NCI-H1436 treated with DMSO at 0.1 percent for 48 hours (cell line): ENCODE data around the gene ACAP1.

Experiments
- DNase-seq: peaks from one replicate; lab custom pipeline; 2025; lab: John Stamatoyannopoulos, UW

The ACAP1 gene

GRCh38 chr17:7312432-7313087, 23.8 kb upstream of the ACAP1 start:
- DNase-seq = no peak

DNA sequence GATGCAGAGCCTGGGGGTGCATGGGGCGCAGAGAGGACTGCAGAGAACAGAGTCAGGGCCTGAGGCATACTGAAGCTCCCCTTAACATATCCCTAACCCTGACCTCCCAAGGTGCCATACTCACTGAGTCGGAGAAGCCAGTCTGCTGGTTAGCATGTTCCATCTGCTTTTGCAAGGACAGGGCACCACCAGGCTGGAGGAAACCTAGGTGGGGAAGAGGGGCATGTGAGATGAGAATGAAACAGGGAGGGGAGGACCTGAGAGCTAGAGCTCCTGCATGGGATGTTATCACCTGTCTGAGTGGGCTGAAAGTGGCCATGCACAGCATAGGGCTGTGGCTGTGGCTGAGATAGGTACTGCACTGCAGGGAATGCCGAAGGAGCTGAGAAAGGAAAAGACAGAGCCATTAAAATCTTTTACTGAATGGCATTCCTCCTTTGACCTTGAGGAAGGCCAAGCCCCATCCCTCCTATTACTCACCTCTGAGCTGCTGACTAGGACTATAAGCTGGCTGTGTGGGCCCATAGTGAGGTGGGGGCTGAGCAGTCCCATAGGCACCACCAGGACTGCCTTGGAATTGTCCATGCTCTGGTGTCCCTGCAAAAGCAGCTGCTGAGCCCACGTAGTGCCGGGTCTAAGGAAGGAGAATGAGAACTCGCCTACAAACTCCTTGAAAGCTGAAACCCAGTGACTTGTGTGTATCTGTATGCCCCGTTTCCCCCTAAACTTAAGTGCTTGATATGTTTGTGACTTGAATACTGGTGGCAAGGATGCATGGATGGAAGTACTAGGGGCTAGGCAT, 23.0 kb upstream of the ACAP1 start:
- no peak for DNase-seq

DNA sequence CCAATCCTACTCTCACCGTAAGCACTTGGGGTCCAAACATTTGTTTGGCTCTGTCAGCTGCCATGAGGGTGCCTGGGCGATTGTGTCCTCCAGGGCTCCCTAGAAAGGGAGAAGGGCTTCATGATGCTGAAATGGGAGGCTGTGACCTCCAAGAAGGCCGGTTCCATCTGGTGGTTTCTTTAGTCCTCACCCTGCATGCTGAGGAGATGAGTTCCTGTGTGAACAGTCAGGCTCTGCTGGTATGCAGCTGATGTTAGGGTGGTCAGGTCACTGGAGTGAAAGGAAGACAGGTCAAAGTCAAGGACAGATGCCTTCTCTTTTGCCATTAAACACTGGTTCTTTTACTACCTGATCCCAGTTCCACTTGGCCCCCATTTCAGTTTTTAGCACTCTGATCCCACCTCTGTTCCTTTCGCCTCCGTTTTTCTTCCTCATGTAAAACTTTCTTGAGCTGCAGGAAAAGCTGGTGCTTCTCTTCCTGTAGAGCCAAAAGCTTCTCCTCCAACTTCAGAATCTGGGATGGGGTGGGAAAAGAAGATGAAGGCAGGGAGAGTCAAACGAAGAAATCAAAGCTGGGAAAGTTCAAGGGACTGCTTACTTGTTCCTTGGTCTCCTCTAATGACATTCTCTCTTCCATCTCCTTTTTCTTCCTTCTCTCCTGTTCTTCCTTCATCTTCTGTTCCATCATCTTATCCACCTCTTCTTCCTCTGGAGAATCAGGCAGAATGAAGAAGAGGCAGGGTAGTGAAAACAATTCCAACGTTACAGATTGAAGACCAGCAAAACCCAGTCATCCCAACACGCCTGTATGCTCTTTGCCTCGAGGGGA, 22.2 kb upstream of the ACAP1 start:
- DNase-seq = no peak

DNA sequence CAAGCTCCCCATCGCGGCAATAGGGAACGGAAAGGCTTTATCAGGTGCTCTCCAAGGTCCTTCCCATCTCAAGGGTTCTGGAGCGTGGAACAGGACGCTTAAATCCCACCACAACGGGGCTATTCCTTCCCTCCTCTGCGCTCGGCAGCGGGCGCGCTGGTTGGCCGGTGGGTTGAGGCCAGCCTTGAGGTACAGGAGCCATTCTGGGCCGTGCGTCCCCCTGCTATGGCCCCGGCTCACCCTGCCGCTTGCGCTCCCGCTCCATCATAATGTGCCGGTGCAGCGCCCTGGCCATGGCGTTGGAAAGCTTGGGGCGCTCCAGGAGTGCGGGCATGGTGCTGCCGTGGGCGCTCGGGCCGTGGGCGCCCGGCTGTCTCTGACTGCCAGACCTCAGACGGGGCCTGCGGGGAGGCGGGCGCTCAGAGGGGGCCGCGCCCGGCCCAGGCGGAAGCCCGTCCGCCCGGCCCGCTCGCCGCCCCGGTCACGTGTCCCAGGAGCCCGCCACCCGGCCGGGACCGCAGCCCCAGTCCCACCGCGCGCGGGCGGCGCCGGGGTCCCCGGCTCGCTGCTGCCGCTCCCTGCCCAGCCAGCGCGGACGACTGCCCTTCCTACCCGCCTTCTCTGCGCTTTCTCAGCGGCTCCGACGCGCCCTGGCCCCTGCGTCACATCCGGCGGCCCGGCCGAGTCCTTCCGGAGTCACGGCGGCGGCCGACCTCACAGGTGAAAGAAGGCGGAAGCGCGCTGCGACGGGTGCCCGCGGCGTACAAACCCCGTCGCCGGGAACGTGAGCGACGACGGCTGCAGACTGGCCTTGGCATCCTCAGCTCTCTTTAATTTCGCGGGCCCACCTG, 21.4 kb upstream of the ACAP1 start, which contains the start of gene GPS2:
Gene GPS2, minus strand, starts transcription at position 642 of the 851 bp plus-strand sequence. Its CDS starts 308 bp downstream, at position 334.
- peak; percentile 13 for DNase-seq

- no peak for DNase-seq
These were observed 20.6 kb upstream of the ACAP1 start for GRCh38 chr17:7315570-7316235.

GRCh38 chr17:7317161-7317803, 19.0 kb upstream of the ACAP1 start:
- no peak for DNase-seq

GRCh38 chr17:7318121-7318860, 18.0 kb upstream of the ACAP1 start:
- no peak for DNase-seq

GRCh38 chr17:7321466-7321865, 14.9 kb upstream of the ACAP1 start:
- DNase-seq = no peak

DNA sequence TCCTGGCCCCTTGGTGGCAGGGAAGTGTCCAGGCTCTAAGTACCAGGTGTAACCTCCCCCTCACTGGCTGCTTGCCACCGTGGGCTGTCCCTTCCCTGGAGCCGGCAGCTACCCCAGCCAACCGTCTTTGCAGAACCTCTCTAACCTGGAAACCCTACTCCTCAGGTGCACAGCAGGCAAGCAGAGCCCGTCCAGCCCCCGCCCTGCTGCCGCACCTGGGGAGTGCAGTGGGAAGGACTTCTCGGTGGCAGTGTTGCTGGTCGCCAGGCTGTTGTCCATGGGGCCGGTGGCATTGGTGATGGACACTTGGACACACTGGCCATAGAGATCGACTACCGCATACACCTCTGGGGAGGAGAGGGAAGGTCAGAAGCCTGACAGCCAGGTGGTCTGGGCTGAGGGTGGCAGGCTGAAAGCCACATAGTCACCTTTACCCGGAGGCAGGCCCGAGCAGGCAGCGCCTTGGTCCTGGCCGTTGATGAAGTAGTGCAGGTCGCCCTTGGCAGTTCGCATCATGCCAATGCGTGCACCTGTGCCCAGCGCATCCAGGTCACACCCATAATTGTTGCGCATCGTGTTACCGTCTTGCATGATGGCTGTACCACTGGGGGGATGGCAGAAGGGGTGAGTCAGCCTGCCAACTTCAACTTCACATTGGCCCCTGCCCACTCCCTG, 13.7 kb upstream of the ACAP1 start:
- DNase-seq = no peak

DNA sequence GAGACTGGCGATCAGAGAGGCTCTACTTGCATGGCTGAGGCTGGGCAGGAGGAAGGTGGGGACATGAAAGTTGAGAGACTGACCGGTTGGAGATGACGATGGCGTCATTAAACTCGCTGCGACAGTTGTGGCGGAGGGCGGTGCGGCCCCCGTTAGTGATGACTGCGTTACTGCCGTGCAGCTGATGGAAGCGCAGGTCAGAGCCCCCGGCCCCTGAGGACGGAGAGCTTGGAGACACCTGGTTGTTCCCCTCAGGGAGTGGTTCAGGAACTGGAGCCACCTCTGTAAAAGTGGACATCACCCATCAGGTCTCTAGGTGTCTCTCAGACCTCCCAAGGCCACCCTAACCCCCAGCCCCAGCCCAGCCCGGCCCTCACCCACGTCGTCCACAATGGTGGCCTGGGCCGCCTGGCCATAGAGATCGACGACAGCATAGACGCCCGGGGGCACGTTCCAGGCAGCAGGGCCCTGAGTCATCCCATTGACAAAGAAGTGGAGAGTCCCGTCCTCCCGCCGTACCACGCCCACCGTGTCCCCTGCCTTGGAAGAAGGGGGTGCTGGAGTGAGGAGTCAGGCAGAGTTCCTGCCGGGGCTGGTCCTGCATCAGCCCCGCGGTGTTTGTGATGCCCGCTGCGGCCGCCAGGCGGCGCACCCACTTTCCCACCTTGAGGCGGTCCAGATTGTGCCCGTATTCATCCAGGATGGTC, 12.4 kb upstream of the ACAP1 start:
- no peak for DNase-seq

GRCh38 chr17:7324438-7324779, 11.9 kb upstream of the ACAP1 start:
- no peak for DNase-seq

DNA sequence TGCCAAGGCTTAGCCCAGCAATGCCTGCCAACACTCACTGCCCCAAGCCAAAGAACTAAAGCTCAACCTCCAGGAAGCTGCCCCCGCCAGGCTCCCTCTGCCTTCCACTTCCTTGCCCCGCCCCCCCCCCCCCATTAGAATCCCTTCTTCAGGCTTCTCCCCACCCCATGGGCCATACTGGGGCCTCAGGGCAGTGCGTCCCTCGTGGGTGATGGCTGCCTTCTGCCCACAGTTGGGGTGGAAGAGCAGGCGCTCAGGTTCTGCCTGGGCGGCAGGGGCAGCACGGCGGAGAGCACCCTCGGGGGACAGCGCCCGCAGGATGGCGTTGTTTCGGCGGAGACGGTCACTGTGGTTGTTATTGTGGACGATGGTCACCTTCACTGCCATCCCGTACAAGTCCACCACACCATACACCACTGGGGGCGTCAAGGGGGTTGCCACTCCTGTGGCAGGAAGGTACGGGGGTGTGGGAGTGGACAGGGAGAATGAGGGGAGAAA, 11.2 kb upstream of the ACAP1 start:
- DNase-seq = no peak

- no peak for DNase-seq
These were observed 10.1 kb upstream of the ACAP1 start for GRCh38 chr17:7326186-7326585.

DNA sequence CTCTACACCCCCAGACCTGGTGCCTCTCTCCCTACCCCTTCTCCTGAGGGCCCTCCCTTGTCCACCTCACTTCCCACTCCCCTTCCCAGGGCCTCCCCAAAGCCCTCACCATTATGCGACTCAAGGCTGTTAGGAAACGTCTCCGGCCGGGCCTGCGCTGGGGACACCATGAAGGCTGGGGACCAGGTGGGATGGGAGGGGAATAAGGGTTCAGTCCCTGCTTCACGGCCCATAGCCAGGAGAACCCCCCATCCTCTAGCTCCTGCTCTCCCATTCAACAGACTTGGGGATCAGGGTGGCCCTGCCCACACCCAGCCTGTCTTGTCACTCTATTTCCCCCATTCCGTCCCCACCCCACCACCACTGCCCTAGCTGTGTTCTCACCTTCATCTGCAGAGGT, 9.3 kb upstream of the ACAP1 start:
- no peak for DNase-seq

GRCh38 chr17:7327501-7327900, 8.8 kb upstream of the ACAP1 start:
- DNase-seq = no peak

DNA sequence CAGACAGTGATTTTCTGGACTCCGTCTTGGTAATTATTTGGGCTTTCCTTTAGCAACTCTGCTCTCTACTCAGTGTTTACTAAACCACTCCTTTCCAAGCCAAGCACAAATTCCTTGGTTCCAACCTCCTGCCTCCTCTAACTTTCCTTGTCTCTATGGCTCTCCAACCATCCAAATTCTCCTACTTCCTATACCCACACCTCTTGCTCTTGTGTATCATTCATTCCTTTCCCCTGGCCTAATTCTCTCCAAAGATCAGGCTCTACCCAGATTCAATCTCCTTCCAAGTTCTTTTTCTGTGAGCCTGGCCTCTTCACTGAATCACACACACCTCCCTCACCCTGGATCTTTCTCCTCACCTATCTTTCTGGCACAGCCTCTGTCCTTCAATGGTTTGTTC, 8.3 kb upstream of the ACAP1 start:
- DNase-seq = no peak

DNA sequence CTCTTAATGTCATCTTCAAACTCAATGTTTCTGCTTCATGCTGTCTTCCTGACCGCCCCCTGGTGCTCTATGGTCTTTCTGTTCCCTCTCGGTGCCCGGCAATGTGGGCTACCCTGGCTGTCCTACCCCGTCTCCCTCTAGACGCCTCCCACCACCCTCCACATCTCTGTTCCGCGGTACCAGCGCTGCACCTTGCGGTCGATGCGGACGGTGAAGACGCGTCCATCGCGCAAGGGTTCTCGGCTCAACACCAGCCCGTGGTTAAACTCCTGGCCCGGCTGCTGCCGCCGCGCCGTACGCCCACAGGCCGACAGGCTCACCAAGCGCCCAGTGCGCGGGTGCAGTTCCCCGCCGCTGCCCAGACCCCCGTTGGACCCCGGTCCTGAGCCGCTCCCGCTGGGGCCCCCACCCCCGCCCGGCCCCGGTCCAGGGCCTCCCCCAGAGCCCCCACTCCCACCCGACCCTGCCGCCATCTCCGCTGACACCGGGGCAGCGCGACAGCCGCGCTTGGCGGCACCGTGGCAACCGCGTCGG, 7.4 kb upstream of the ACAP1 start, which contains the start of gene NEURL4:
Gene NEURL4, minus strand, starts transcription at position 496 of the 534 bp plus-strand sequence. Its CDS starts 23 bp downstream, at position 473.
- DNase-seq = no peak

DNA sequence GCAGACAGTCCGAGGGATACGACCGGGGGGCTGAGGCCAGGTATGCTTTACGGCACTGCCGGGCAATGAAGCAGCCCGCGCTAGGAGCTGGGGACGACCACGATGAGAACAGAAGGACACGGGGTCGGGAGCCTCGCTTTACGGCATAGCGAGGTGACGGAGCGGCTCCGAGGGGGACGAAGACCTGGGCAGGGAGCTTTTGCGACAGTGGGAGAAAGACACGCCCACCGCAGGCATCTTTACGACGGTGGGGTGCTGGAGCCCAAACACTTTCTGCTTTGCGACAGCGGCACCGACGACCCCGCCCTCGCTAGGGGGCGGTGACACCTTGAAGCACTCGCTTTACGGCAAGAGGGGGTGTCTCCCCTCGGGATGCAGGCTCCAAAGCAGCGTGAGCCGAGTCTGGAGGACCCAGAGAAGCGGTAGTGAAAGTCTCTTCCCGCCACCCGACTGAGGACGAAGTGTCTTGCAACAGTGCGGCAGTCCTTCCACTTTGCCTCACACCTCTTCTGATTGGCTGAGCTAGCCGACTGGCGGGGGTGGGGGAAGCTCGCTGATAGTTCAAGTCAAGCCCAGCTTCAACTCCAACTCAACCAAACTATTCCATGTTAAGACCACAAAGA, 6.8 kb upstream of the ACAP1 start:
- peak; percentile 93 for DNase-seq
